ENCODE data around the gene SLC6A6. TPM values are rescaled to one million over a fixed set of nuclear protein-coding genes. Genes with fewer than 3 reads are reported as not detected.

Gene SLC6A6
- total RNA-seq, 1 donor from 2014 or later: 32.9 TPM

DNA sequence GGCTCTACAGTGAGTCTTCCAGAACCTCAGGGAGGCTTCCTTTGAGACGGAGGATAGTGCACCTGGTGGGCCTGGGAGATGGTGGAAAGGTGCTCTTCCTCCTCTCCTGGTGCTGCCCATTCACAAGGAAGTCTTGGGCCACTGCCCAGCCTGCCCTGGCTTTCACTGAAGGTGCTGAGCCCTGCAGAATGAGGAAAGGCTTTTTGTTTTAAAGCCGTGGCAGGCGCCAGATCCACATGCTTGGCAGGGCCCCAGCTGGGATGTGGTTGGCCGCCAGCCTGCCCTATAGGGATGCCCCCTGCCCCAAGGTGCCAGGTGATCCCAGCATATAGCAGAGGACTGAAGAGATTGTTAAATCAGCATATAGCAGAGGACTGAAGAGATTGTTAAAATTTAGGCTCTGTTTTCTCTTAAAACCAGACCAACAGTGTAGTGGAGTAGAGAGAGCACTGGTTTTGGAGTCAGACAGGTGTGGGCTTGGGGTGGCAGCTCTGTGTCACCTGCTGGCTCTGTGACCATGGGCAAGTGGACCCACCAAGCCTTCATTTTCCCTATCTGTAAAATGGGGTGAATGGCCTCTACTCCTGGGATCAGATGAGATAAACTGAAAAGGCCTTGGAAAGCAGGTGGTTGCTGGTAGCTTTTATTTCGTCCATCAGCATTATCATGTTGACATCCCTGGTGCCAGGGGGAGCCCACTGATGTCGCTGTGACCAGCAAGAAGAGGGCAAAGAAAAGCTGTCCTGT lies 53.3 kb downstream of the SLC6A6 start:
- TF ChIP-seq EZH2phosphoT487 (IDR thresholded peaks at IDR 0.05): no peak
- TF ChIP-seq EZH2 (IDR thresholded peaks at IDR 0.05): no peak
- TF ChIP-seq CTCF (IDR thresholded peaks at IDR 0.05): no peak
- H3K36me3 ChIP-seq: no peaks in the 10 kb centered on the region

GRCh38 chr3:14456794-14457193 lies 54.4 kb downstream of the SLC6A6 start:
- Histone ChIP-seq H3K4me1 (peaks cover 11% of the 10 kb centered on the region), H3K4me2 (no peak overlapping the region)

More for the DNA sequence above, 53.3 kb downstream of the SLC6A6 start:
- DNase-seq (ENCODE audit: low spot score): no peak
- Histone ChIP-seq H3K4me3 (no peak overlapping the region), H3K27ac (no peak overlapping the region), H3K27me3 (no peaks in the 10 kb centered on the region), H3K4me2 (no peak overlapping the region), H3K9me3 (ENCODE audit: low read depth) (no peaks in the 10 kb centered on the region), H3F3A (ENCODE audit: low read depth) (no peaks in the 10 kb centered on the region), H3K4me1 (peaks cover 10% of the 10 kb centered on the region), H4K20me1 (ENCODE audit: low read depth) (no peaks in the 10 kb centered on the region), H3K79me2 (ENCODE audit: low read depth) (no peaks in the 10 kb centered on the region), H3K9ac (no peak overlapping the region), H2AFZ (replicated peaks) (no peak overlapping the region)
- Mint-ChIP-seq H3K27ac (no peak overlapping the region), H3K4me3 (no peak overlapping the region), H3K36me3 (peaks cover 12% of the 10 kb centered on the region), H3K9me3 (no peaks in the 10 kb centered on the region), H3K4me1 (peaks cover 59% of the 10 kb centered on the region), H3K27me3 (ENCODE audit: insufficient read depth, low read depth) (peaks cover 6% of the 10 kb centered on the region)

DNA sequence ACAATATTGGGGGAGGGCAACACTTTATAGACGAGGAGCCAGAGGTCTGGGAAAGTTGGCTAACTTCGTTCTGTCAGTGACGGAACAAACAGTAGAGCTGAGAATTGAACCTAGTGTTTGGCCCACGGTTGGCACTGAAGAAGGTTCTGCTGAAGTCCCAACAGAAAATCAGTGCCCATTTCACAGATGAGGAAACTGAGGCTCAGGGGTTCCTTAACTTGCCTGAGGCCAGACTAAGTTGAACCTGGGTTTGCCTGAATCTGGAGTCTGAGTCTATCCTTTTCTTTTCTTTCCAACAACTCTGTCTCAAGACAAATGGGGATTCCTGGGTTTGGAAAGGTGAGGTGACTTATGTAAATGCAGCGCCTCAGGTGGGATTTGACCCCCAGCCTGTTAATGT lies 55.1 kb downstream of the SLC6A6 start:
- H3K27ac Mint-ChIP-seq: no peak overlapping the region
- Histone ChIP-seq H4K20me1 (ENCODE audit: low read depth) (no peaks in the 10 kb centered on the region), H3K27ac (no peak overlapping the region), H2AFZ (replicated peaks) (no peak overlapping the region), H3K4me2 (no peak overlapping the region), H3K4me1 (peaks cover 14% of the 10 kb centered on the region), H3K79me2 (ENCODE audit: low read depth) (no peaks in the 10 kb centered on the region), H3K9me3 (ENCODE audit: low read depth) (no peaks in the 10 kb centered on the region), H3K36me3 (no peaks in the 10 kb centered on the region), H3K27me3 (no peaks in the 10 kb centered on the region), H3K4me3 (no peak overlapping the region), H3F3A (ENCODE audit: low read depth) (peaks cover 3% of the 10 kb centered on the region), H3K9ac (no peak overlapping the region)
- no peaks in the 10 kb centered on the region for H3K9me3 Mint-ChIP-seq
- no peak overlapping the region for H3K4me3 Mint-ChIP-seq
- TF ChIP-seq EZH2 (IDR thresholded peaks at IDR 0.05) (no peak), EZH2phosphoT487 (IDR thresholded peaks at IDR 0.05) (no peak), CTCF (IDR thresholded peaks at IDR 0.05) (no peak)
- peaks cover 6% of the 10 kb centered on the region for H3K36me3 Mint-ChIP-seq
- DNase-seq (ENCODE audit: low spot score): no peak
- H3K27me3 Mint-ChIP-seq (ENCODE audit: insufficient read depth, low read depth): peaks cover 7% of the 10 kb centered on the region
- peaks cover 50% of the 10 kb centered on the region for H3K4me1 Mint-ChIP-seq

More at GRCh38 chr3:14456794-14457193, 54.4 kb downstream of the SLC6A6 start:
- H3K9ac ChIP-seq: no peak overlapping the region
- H3F3A ChIP-seq (ENCODE audit: low read depth): no peaks in the 10 kb centered on the region
- no peak overlapping the region for H3K27ac ChIP-seq
- no peak overlapping the region for H2AFZ ChIP-seq (replicated peaks)
- H4K20me1 ChIP-seq (ENCODE audit: low read depth): no peaks in the 10 kb centered on the region
- no peaks in the 10 kb centered on the region for H3K9me3 ChIP-seq (ENCODE audit: low read depth)
- Mint-ChIP-seq H3K4me3 (no peak overlapping the region), H3K36me3 (peaks cover 6% of the 10 kb centered on the region), H3K27ac (no peak overlapping the region), H3K9me3 (no peaks in the 10 kb centered on the region), H3K27me3 (ENCODE audit: insufficient read depth, low read depth) (peaks cover 7% of the 10 kb centered on the region), H3K4me1 (peaks cover 52% of the 10 kb centered on the region)
- no peak for DNase-seq (ENCODE audit: low spot score)
- no peaks in the 10 kb centered on the region for H3K79me2 ChIP-seq (ENCODE audit: low read depth)
- H3K27me3 ChIP-seq: no peaks in the 10 kb centered on the region
- TF ChIP-seq EZH2 (IDR thresholded peaks at IDR 0.05): no peak
- TF ChIP-seq EZH2phosphoT487 (IDR thresholded peaks at IDR 0.05): no peak
- no peak for TF ChIP-seq CTCF (IDR thresholded peaks at IDR 0.05)
- no peak overlapping the region for H3K4me3 ChIP-seq
- H3K36me3 ChIP-seq: no peaks in the 10 kb centered on the region

Data from neural progenitor cell (in vitro differentiated cells).